Transverse colon (tissue), 4 donors: ENCODE results near the gene EFEMP1. TPM values are rescaled to one million over a fixed set of nuclear protein-coding genes. Genes with fewer than 3 reads are reported as not detected.

Source experiments
- DNase-seq: peaks from one replicate; pipeline ENCODE4 v3.0.0-alpha.2; 2019
- H3K27ac ChIP-seq, 4 donors: fragments of 200-600 bp; sonication (generic); 2 replicates each; pipeline ENCODE4 v1.5.1; 2016 to 2018; ENCODE audit warnings: inconsistent platforms in 4 of 4
- H3K27me3 ChIP-seq: fragments of 200-600 bp; sonication (generic); 2 replicates; pipeline ENCODE4 v1.5.1; 2017; ENCODE audit warnings: inconsistent platforms
- H3K36me3 ChIP-seq, 4 donors: fragments of 200-600 bp; sonication (generic); 2 replicates each; pipeline ENCODE4 v1.5.1; 2017 to 2019; ENCODE audit warnings: inconsistent platforms in 4 of 4
- H3K4me1 ChIP-seq, 4 donors: fragments of 200-600 bp; sonication (generic); 2 replicates each; pipeline ENCODE4 v1.5.1; 2017 to 2020; ENCODE audit warnings: inconsistent platforms in 4 of 4
- H3K4me3 ChIP-seq, 4 donors: fragments of 200-600 bp; sonication (generic); 1 replicate in 1 of 4; 2 replicates in 3 of 4; pipeline versions ENCODE4 v1.5.1 to v1.6.1; 2017 to 2019; ENCODE audit warnings: inconsistent platforms in 4 of 4
- H3K9me3 ChIP-seq, 2 donors: fragments of 200-600 bp; sonication (generic); 2 replicates each; pipeline ENCODE4 v1.5.1; 2017 to 2019; ENCODE audit warnings: inconsistent platforms in 2 of 2
- EP300 ChIP-seq: sonication (generic); formaldehyde crosslinking; IDR thresholded peaks from one replicate; pipeline ENCODE4 v1.6.1; 2017; ENCODE audit warnings: antibody characterized with exemption, low read depth
- POLR2A ChIP-seq: fragments of 450-650 bp; IDR thresholded peaks from one replicate; pipeline ENCODE4 v1.6.1; 2016; ENCODE audit warnings: antibody characterized with exemption, mild to moderate bottlenecking, moderate library complexity
- POLR2AphosphoS5 ChIP-seq, 3 donors: sonication (generic); formaldehyde crosslinking; IDR thresholded peaks; one replicate each; pipeline ENCODE4 v1.6.1; 2016; ENCODE audit warnings: antibody characterized with exemption in 3 of 3
- whole genome bisulfite sequencing, 2 donors: methylation state at CpG; one replicate each; pipeline ENCODE4 v1.1.5; 2018; ENCODE audit warnings: low coverage in 1 of 2; 5-methylcytosine and 5-hydroxymethylcytosine counted together
- in situ Hi-C, 4 donors: fragments of 200-750 bp; cut with MboI; loops; one replicate each; pipeline versions ENCODE4 v1.15.0 to v1.15.1; 2017; ENCODE audit warnings: low sequenced_read_pairs in 3 of 4, low pct_ligation_motif_present in 1 of 4, low pct_unique_long_range_greater_than_20kb in 1 of 4
- intact Hi-C: fragments of 100-400 bp; cut with DNase I; formaldehyde crosslinking; loops from one replicate; pipeline ENCODE4 v1.15.1; 2023; ENCODE audit warnings: low total_unique reads
- total RNA-seq, 4 donors: library from RNA; depleted of rRNA; stranded (reverse); fragments of >200 nt; gene quantifications; one replicate each; pipeline ENCODE4 v1.1.0, GENCODE V29; 2016
- TF ChIP-seq, protein P1 (sequence below), 5 experiments: fragments of 200-600 bp in 3 of 5; fragments of 450-650 bp in 2 of 5; sonication (generic) in 3 of 5; IDR thresholded peaks; 1 replicate in 2 of 5; 2 replicates in 3 of 5; pipeline ENCODE4 v1.5.1; 2016 to 2017; ENCODE audit warnings: antibody characterized with exemption in 5 of 5, inconsistent platforms in 3 of 5, mild to moderate bottlenecking in 2 of 5, moderate library complexity in 1 of 5

The EFEMP1 gene
- total RNA-seq, 4 donors from 2014 or later, result 12.0 to 34.8 (median 26.5) TPM

DNA sequence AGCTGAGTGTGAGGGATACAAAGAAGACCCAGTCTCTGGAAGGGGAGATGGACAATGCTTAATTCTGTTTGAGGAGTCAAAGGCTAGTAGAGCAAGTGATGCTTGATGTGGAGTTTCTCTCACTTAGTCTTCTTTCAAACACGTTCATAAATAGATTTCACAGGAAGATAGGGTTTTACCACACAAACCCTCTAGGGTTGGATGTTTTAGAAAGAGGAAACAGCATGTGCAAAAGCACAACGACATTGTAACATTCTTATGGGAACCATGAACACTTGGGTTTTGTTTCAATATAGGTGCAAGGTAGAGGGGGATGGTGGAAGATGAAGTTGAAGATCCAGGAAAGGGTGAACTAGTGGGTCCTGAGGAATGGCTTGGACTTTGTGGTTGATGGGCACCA is 10.8 kb upstream of the EFEMP1 start:
- 54 to 58% methylated on average over 2 of the region's 2 CpGs for WGBS, 2 donors
- in situ Hi-C loops, result no loop called here
- no peak overlapping the region for H3K4me3 ChIP-seq
- no peaks in the 10 kb centered on the region for H3K36me3 ChIP-seq
- no peak overlapping the region for H3K27ac ChIP-seq
- TF ChIP-seq EP300 (no peak), POLR2A (no peak), POLR2AphosphoS5 (IDR thresholded peaks at IDR 0.05) (no peak)
- no peaks in the 10 kb centered on the region for H3K9me3 ChIP-seq
- H3K27me3 ChIP-seq, result no peaks in the 10 kb centered on the region
- DNase-seq, result no peak
- intact Hi-C loops, result no loop called here
- no peaks in the 10 kb centered on the region for H3K4me1 ChIP-seq

DNA sequence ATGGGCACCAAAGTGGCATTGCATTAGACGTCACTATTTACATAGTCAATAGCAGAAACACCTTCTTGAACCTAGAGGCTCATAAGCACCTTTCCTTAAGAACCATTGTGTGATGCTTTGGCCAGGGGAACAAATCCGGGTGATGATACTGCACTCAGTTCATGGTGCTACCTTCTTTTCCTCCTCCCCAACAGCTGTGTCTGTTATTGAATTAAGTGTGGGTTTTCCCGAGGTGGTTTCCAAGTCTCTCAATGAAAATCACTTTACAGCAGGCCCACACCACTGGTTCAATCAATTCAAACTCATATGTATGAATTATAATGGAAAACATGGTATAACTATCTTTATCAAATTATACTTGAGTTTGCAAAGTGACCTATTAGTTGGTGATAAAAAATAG is 9.3 kb upstream of the EFEMP1 start:
- WGBS, 2 donors, result 64 to 86% methylated on average over 3 of the region's 3 CpGs
- no peak for DNase-seq
- no peak overlapping the region for H3K27ac ChIP-seq
- no peaks in the 10 kb centered on the region for H3K27me3 ChIP-seq
- H3K36me3 ChIP-seq, result no peaks in the 10 kb centered on the region
- TF ChIP-seq EP300 (no peak), POLR2AphosphoS5 (IDR thresholded peaks at IDR 0.05) (no peak), POLR2A (no peak)
- TF ChIP-seq, protein P1, sequence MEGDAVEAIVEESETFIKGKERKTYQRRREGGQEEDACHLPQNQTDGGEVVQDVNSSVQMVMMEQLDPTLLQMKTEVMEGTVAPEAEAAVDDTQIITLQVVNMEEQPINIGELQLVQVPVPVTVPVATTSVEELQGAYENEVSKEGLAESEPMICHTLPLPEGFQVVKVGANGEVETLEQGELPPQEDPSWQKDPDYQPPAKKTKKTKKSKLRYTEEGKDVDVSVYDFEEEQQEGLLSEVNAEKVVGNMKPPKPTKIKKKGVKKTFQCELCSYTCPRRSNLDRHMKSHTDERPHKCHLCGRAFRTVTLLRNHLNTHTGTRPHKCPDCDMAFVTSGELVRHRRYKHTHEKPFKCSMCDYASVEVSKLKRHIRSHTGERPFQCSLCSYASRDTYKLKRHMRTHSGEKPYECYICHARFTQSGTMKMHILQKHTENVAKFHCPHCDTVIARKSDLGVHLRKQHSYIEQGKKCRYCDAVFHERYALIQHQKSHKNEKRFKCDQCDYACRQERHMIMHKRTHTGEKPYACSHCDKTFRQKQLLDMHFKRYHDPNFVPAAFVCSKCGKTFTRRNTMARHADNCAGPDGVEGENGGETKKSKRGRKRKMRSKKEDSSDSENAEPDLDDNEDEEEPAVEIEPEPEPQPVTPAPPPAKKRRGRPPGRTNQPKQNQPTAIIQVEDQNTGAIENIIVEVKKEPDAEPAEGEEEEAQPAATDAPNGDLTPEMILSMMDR (IDR thresholded peaks at IDR 0.05), result no peak
- no peak overlapping the region for H3K4me3 ChIP-seq
- in situ Hi-C loops, result no loop called here
- H3K4me1 ChIP-seq, result no peaks in the 10 kb centered on the region
- no peaks in the 10 kb centered on the region for H3K9me3 ChIP-seq
- intact Hi-C loops, result no loop called here

DNA sequence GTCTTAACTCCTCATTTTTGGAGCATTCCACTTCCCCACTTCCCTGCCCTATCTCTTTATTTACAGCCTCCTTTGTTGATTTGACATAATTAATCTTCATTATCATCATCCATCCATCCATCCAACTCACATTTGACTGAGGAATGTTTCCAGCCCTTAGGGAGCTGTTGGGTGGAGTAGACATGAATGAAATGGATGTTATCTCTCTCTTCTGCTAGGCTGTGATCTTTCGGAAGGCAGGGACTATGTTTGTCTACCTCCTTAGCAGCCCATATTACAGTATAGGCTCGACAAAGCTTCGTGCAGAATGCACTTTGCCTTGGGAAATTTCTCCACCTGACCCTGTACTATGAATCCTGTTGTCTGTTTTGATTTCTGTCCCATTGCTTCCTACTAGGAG is 7.7 kb upstream of the EFEMP1 start:
- H3K4me1 ChIP-seq, result no peaks in the 10 kb centered on the region
- H3K9me3 ChIP-seq, result no peaks in the 10 kb centered on the region
- 49 to 67% methylated on average over 1 to 3 of the region's 3 CpGs for WGBS, 2 donors
- no peaks in the 10 kb centered on the region for H3K36me3 ChIP-seq
- no peak for DNase-seq
- H3K27ac ChIP-seq, result no peak overlapping the region
- no peak overlapping the region for H3K4me3 ChIP-seq
- peaks cover 4% of the 10 kb centered on the region for H3K27me3 ChIP-seq
- in situ Hi-C loops (no loop called here), intact Hi-C loops (no loop called here)
- TF ChIP-seq EP300 (no peak), POLR2A (no peak), POLR2AphosphoS5 (IDR thresholded peaks at IDR 0.05) (no peak)
- TF ChIP-seq, protein P1 (IDR thresholded peaks at IDR 0.05), result no peak

DNA sequence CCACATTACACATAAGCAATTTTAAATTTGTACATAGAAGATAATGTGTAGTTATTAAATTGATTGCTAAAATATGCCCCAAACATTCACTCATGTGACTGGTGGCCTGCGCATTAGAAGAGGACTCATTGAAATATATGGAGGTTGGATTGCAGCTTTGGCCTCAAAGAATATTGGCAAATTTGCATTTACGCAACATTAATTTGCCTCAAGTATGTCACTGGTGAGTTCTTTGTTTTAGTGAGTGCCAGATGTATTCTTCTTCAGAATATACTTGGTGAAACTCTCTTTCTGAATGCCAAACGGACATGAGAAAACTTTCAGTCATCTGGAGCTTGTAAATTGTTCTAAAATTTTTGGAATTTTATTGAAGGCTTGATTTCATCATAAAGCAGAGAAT is 5.9 kb upstream of the EFEMP1 start:
- Histone ChIP-seq H3K9me3 (no peaks in the 10 kb centered on the region), H3K27me3 (peaks cover 20% of the 10 kb centered on the region), H3K4me3 (no peak overlapping the region), H3K27ac (no peak overlapping the region), H3K36me3 (no peaks in the 10 kb centered on the region), H3K4me1 (no peaks in the 10 kb centered on the region)
- TF ChIP-seq, protein P1 (IDR thresholded peaks at IDR 0.05), result no peak
- TF ChIP-seq EP300, result no peak
- TF ChIP-seq POLR2A, result no peak
- no peak for DNase-seq
- intact Hi-C loops (no loop called here), in situ Hi-C loops (no loop called here)
- 85 to 88% methylated on average over 3 of the region's 3 CpGs for WGBS, 2 donors

DNA sequence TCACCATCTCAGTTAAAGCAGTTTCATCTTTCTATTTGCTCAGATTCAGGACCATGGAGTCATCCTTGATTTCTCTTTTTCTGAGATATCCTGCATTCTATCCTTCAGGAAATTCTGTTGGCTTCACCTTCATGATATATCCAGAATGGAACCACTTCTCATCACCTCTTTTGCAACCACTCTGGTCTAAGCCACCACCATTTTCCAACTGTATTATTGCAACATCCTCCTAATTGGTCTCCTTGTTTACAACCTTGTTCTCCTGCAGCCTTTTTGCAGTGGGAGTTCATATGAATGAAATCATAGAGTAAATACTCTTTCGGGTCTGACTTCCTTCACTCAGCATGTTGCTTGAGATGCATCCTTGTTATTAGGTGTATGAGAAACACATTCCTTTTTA is 3.4 kb upstream of the EFEMP1 start:
- no peaks in the 10 kb centered on the region for H3K36me3 ChIP-seq
- intact Hi-C loops, result no loop called here

More for the DNA sequence above, 3.4 kb upstream of the EFEMP1 start:
- H3K4me3 ChIP-seq, result no peak overlapping the region
- H3K9me3 ChIP-seq, result no peaks in the 10 kb centered on the region
- in situ Hi-C loops, result no loop called here
- no peak for TF ChIP-seq POLR2AphosphoS5 (IDR thresholded peaks at IDR 0.05)
- TF ChIP-seq, protein P1 (IDR thresholded peaks at IDR 0.05), result no peak
- TF ChIP-seq EP300, result no peak
- TF ChIP-seq POLR2A, result no peak
- H3K4me1 ChIP-seq, result peaks cover 0 to 6% (median 3%) of the 10 kb centered on the region in 4 donors
- no peak for DNase-seq
- H3K27me3 ChIP-seq, result peaks cover 44% of the 10 kb centered on the region
- 44 to 62% methylated on average over 1 of the region's 1 CpG for WGBS, 2 donors
- H3K27ac ChIP-seq, result no peak overlapping the region
